Liver (tissue), 9 donors: ENCODE measurements around the gene ENTPD8. TPM values are rescaled to one million over a fixed set of nuclear protein-coding genes. Genes with fewer than 3 reads are reported as not detected.

Experiments
- DNase-seq: peaks from one replicate; pipeline ENCODE4 v3.0.0-alpha.2; 2017; ENCODE audit warnings: low spot score
- H3K27ac ChIP-seq, 2 donors: one replicate each; pipeline ENCODE4 v1.7.0; 2013; ENCODE audit warnings: inconsistent platforms in 2 of 2, low read length in 2 of 2, control low read depth in 1 of 2, low read depth in 1 of 2, mild to moderate bottlenecking in 1 of 2
- H3K27me3 ChIP-seq, 4 donors: one replicate each; pipeline versions ENCODE4 v1.6.1 to v1.7.0; 2013; ENCODE audit warnings: low read length in 3 of 4, inconsistent platforms in 1 of 4, mild to moderate bottlenecking in 1 of 4, moderate library complexity in 1 of 4; ENCODE audit not compliant: control insufficient read depth in 4 of 4, insufficient read depth in 4 of 4
- H3K36me3 ChIP-seq, 4 donors: one replicate each; pipeline versions ENCODE4 v1.6.1 to v1.7.0; 2013; ENCODE audit warnings: low read length in 3 of 4, mild to moderate bottlenecking in 3 of 4, low read depth in 1 of 4, moderate library complexity in 1 of 4; ENCODE audit not compliant: control insufficient read depth in 4 of 4, insufficient read depth in 3 of 4
- H3K4me1 ChIP-seq, 4 donors: one replicate each; pipeline versions ENCODE4 v1.6.1 to v1.7.0; 2013; ENCODE audit warnings: low read length in 3 of 4, mild to moderate bottlenecking in 3 of 4, moderate library complexity in 1 of 4; ENCODE audit not compliant: control insufficient read depth in 4 of 4, insufficient read depth in 4 of 4
- H3K4me3 ChIP-seq, 3 donors: one replicate each; pipeline versions ENCODE4 v1.6.1 to v1.7.0; 2013; ENCODE audit warnings: low read length in 3 of 3, control low read depth in 1 of 3, low read depth in 1 of 3, mild to moderate bottlenecking in 1 of 3
- H3K9ac ChIP-seq, 2 donors: one replicate each; pipeline ENCODE4 v1.7.0; 2013; ENCODE audit warnings: low read length in 2 of 2, mild to moderate bottlenecking in 2 of 2, moderate library complexity in 2 of 2, control low read depth in 1 of 2, low read depth in 1 of 2
- H3K9me3 ChIP-seq, 4 donors: one replicate each; pipeline versions ENCODE4 v1.6.1 to v1.7.0; 2013; ENCODE audit warnings: low read length in 3 of 4; ENCODE audit not compliant: control insufficient read depth in 4 of 4
- EGR1 ChIP-seq, 2 donors: IDR thresholded peaks; 2 replicates each; pipeline ENCODE4 v1.6.1; 2016 to 2018; ENCODE audit warnings: antibody characterized with exemption in 2 of 2, low read depth in 2 of 2
- FOXA1 ChIP-seq: IDR thresholded peaks from 2 replicates; pipeline ENCODE4 v1.6.1; 2016; ENCODE audit warnings: antibody characterized with exemption
- FOXA2 ChIP-seq: IDR thresholded peaks from 2 replicates; pipeline ENCODE4 v1.6.1; 2016; ENCODE audit warnings: antibody characterized with exemption
- GABPA ChIP-seq, 2 donors: IDR thresholded peaks in 1 of 2; conservative IDR thresholded peaks in 1 of 2; 2 replicates each; pipeline ENCODE4 v1.6.1; 2016; ENCODE audit warnings: antibody characterized with exemption in 2 of 2, mild to moderate bottlenecking in 1 of 2, moderate library complexity in 1 of 2
- HNF4A ChIP-seq, 2 donors: conservative IDR thresholded peaks; 2 replicates each; pipeline ENCODE4 v1.6.1; 2016; ENCODE audit warnings: antibody characterized with exemption in 2 of 2, mild to moderate bottlenecking in 2 of 2
- HNF4G ChIP-seq: IDR thresholded peaks from 2 replicates; pipeline ENCODE4 v1.6.1; 2016; ENCODE audit warnings: antibody characterized with exemption
- JUND ChIP-seq, 2 donors: IDR thresholded peaks; 2 replicates each; pipeline ENCODE4 v1.6.1; 2016; ENCODE audit warnings: antibody characterized with exemption in 2 of 2
- NR2F2 ChIP-seq: IDR thresholded peaks from 2 replicates; pipeline ENCODE4 v1.6.1; 2016; ENCODE audit warnings: antibody characterized with exemption
- RAD21 ChIP-seq, 2 donors: IDR thresholded peaks; 2 replicates each; pipeline ENCODE4 v1.6.1; 2016; ENCODE audit warnings: antibody characterized with exemption in 2 of 2, mild to moderate bottlenecking in 2 of 2
- RXRA ChIP-seq, 2 donors: IDR thresholded peaks; 2 replicates each; pipeline ENCODE4 v1.6.1; 2017 to 2018; ENCODE audit warnings: antibody characterized with exemption in 2 of 2, mild to moderate bottlenecking in 1 of 2
- SP1 ChIP-seq: IDR thresholded peaks from 2 replicates; pipeline ENCODE4 v1.6.1; 2018; ENCODE audit warnings: antibody characterized with exemption, mild to moderate bottlenecking
- TAF1 ChIP-seq: conservative IDR thresholded peaks from 2 replicates; pipeline ENCODE4 v1.6.1; 2016; ENCODE audit warnings: antibody characterized with exemption, mild to moderate bottlenecking
- YY1 ChIP-seq: IDR thresholded peaks from 2 replicates; pipeline ENCODE4 v1.6.1; 2016; ENCODE audit warnings: antibody characterized with exemption, mild to moderate bottlenecking
- WGBS: extraction: QIAGEN DNeasy Blood & Tissue Kit; methylation state at CpG from one replicate; pipeline ENCODE4 v1.1.7; 2013; 5-methylcytosine and 5-hydroxymethylcytosine counted together
- polyA plus RNA-seq, 2 donors: library from polyadenylated mRNA; stranded (reverse) in 1 of 2; unstranded in 1 of 2; fragments of 200-250 nt in 1 of 2; fragments of >200 nt in 1 of 2; fragmentation: Nextera tagmentation in 1 of 2; extraction: Ambion mirVana in 1 of 2; gene quantifications; one replicate each; pipeline versions ENCODE4 v1.2.1 to v1.2.3, GENCODE V29; 2013 to 2015
- total RNA-seq, 2 donors: library from RNA; depleted of rRNA; stranded (reverse); fragments of >200 nt; gene quantifications; one replicate each; pipeline ENCODE4 v1.2.3, GENCODE V29; 2014
- TF ChIP-seq, protein P1 (sequence below): IDR thresholded peaks from 2 replicates; pipeline ENCODE4 v1.6.1; 2016; ENCODE audit warnings: antibody characterized with exemption
- TF ChIP-seq, protein P2 (sequence below): fragments of 150-350 bp; IDR thresholded peaks from 2 replicates; pipeline ENCODE4 v1.5.1; 2017; ENCODE audit warnings: improper control_type of control experiment, low read depth, low read length; ENCODE audit not compliant: missing input control
- TF ChIP-seq, protein P3 (sequence below): IDR thresholded peaks from 2 replicates; pipeline ENCODE4 v1.6.1; 2016; ENCODE audit warnings: antibody characterized with exemption
- TF ChIP-seq, protein P4 (sequence below): IDR thresholded peaks from 2 replicates; pipeline ENCODE4 v1.6.1; 2016; ENCODE audit warnings: antibody characterized with exemption
- TF ChIP-seq, protein P5 (sequence below): IDR thresholded peaks from 2 replicates; pipeline ENCODE4 v1.6.1; 2016; ENCODE audit warnings: antibody characterized with exemption, mild to moderate bottlenecking
- donor health status: healthy.
- donor health status: healthy.
- donor health status: healthy.
- donor health status: healthy.
- donor health status: healthy.

The ENTPD8 gene
- total and polyA plus RNA-seq, 4 donors, result 1.6 to 6.2 (median 4.9) TPM

DNA sequence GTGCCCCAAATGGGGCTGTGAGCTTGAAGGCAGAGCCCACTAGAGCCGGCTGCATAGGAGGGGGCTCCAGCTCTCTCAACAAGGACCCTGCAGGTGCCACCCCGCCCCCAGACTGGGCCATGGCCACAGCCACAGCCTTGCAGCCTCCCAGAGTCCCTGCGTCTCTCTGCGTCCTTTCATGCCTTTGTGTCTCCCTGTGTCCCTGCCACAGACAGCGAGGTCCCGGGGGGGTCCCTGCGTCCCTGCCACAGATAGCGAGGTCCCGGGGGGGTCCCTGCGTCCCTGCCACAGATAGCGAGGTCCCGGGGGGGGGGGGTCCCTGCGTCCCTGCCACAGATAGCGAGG, 11.6 kb downstream of the ENTPD8 start:
- Histone ChIP-seq H3K9ac (no peak overlapping the region), H3K9me3 (no peaks in the 10 kb centered on the region), H3K27me3 (no peaks in the 10 kb centered on the region), H3K4me1 (peaks cover 0 to under 1% (median 0%) of the 10 kb centered on the region in 4 donors), H3K4me3 (no peak overlapping the region), H3K27ac (no peak overlapping the region), H3K36me3 (no peaks in the 10 kb centered on the region)
- DNase-seq, result no peak
- no peak for TF ChIP-seq RXRA (IDR thresholded peaks at IDR 0.05)
- TF ChIP-seq FOXA1, result no peak
- no peak for TF ChIP-seq GABPA (IDR thresholded peaks at IDR 0.05 in 1 of 2, conservative IDR thresholded peaks at IDR 0.05 in 1 of 2)
- no peak for TF ChIP-seq SP1
- TF ChIP-seq JUND (IDR thresholded peaks at IDR 0.05), result no peak
- TF ChIP-seq, protein P1, sequence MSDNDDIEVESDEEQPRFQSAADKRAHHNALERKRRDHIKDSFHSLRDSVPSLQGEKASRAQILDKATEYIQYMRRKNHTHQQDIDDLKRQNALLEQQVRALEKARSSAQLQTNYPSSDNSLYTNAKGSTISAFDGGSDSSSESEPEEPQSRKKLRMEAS, result no peak
- TF ChIP-seq HNF4G, result no peak
- no peak for TF ChIP-seq NR2F2
- TF ChIP-seq, protein P2, sequence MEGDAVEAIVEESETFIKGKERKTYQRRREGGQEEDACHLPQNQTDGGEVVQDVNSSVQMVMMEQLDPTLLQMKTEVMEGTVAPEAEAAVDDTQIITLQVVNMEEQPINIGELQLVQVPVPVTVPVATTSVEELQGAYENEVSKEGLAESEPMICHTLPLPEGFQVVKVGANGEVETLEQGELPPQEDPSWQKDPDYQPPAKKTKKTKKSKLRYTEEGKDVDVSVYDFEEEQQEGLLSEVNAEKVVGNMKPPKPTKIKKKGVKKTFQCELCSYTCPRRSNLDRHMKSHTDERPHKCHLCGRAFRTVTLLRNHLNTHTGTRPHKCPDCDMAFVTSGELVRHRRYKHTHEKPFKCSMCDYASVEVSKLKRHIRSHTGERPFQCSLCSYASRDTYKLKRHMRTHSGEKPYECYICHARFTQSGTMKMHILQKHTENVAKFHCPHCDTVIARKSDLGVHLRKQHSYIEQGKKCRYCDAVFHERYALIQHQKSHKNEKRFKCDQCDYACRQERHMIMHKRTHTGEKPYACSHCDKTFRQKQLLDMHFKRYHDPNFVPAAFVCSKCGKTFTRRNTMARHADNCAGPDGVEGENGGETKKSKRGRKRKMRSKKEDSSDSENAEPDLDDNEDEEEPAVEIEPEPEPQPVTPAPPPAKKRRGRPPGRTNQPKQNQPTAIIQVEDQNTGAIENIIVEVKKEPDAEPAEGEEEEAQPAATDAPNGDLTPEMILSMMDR, result no peak
- TF ChIP-seq, protein P3, sequence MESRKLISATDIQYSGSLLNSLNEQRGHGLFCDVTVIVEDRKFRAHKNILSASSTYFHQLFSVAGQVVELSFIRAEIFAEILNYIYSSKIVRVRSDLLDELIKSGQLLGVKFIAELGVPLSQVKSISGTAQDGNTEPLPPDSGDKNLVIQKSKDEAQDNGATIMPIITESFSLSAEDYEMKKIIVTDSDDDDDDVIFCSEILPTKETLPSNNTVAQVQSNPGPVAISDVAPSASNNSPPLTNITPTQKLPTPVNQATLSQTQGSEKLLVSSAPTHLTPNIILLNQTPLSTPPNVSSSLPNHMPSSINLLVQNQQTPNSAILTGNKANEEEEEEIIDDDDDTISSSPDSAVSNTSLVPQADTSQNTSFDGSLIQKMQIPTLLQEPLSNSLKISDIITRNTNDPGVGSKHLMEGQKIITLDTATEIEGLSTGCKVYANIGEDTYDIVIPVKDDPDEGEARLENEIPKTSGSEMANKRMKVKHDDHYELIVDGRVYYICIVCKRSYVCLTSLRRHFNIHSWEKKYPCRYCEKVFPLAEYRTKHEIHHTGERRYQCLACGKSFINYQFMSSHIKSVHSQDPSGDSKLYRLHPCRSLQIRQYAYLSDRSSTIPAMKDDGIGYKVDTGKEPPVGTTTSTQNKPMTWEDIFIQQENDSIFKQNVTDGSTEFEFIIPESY, result no peak
- TF ChIP-seq EGR1 (IDR thresholded peaks at IDR 0.05; ENCODE audit: low read depth in 2 of 2), result no peak
- TF ChIP-seq, protein P4, sequence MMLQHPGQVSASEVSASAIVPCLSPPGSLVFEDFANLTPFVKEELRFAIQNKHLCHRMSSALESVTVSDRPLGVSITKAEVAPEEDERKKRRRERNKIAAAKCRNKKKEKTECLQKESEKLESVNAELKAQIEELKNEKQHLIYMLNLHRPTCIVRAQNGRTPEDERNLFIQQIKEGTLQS, result no peak
- no peak for TF ChIP-seq FOXA2
- TF ChIP-seq, protein P5, sequence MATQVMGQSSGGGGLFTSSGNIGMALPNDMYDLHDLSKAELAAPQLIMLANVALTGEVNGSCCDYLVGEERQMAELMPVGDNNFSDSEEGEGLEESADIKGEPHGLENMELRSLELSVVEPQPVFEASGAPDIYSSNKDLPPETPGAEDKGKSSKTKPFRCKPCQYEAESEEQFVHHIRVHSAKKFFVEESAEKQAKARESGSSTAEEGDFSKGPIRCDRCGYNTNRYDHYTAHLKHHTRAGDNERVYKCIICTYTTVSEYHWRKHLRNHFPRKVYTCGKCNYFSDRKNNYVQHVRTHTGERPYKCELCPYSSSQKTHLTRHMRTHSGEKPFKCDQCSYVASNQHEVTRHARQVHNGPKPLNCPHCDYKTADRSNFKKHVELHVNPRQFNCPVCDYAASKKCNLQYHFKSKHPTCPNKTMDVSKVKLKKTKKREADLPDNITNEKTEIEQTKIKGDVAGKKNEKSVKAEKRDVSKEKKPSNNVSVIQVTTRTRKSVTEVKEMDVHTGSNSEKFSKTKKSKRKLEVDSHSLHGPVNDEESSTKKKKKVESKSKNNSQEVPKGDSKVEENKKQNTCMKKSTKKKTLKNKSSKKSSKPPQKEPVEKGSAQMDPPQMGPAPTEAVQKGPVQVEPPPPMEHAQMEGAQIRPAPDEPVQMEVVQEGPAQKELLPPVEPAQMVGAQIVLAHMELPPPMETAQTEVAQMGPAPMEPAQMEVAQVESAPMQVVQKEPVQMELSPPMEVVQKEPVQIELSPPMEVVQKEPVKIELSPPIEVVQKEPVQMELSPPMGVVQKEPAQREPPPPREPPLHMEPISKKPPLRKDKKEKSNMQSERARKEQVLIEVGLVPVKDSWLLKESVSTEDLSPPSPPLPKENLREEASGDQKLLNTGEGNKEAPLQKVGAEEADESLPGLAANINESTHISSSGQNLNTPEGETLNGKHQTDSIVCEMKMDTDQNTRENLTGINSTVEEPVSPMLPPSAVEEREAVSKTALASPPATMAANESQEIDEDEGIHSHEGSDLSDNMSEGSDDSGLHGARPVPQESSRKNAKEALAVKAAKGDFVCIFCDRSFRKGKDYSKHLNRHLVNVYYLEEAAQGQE, result no peak
- TF ChIP-seq TAF1, result no peak
- no peak for TF ChIP-seq HNF4A (conservative IDR thresholded peaks at IDR 0.05)
- no peak for TF ChIP-seq YY1
- TF ChIP-seq RAD21 (IDR thresholded peaks at IDR 0.05), result no peak
- WGBS, result 87% methylated on average over 14 of the region's 14 CpGs
